ENCODE data around the gene ATP5ME.

- TF ChIP-seq GABPA (IDR thresholded peaks at IDR 0.05; ENCODE audit: low read depth), result no peak
- TF ChIP-seq CTCF (IDR thresholded peaks at IDR 0.05; ENCODE audit: insufficient read depth, low read length), result no peak
- TF ChIP-seq POLR2AphosphoS5 (IDR thresholded peaks at IDR 0.05; ENCODE audit: low read depth), result no peak
Measured at GRCh38 chr4:661881-662761, 12.0 kb downstream of the ATP5ME start.
